ENCODE data around the gene ZNF236. TPM values are rescaled to one million over a fixed set of nuclear protein-coding genes. Genes with fewer than 3 reads are reported as not detected.

The ZNF236 gene
- polyA plus RNA-seq, 3 donors, result 1.7 to 6.5 (median 2.4) TPM

GRCh38 chr18:76960528-76961035 is 138.2 kb downstream of the ZNF236 start:
- Mint-ChIP-seq H3K27ac (no peak overlapping the region), H3K4me3 (no peak overlapping the region), H3K27me3 (ENCODE audit: low read depth in 3 of 3) (no peaks in the 10 kb centered on the region), H3K9me3 (peaks cover 0 to 1% (median 0%) of the 10 kb centered on the region in 7 donors), H3K4me1 (peaks cover 9% of the 10 kb centered on the region), H3K36me3 (peaks cover 79 to 81% of the 10 kb centered on the region in 2 donors)
- 97% methylated on average over 16 of the region's 16 CpGs for WGBS (ENCODE audit: insufficient coverage)
- Histone ChIP-seq H3K79me2 (ENCODE audit: insufficient read depth, low read length) (no peaks in the 10 kb centered on the region), H3K9me3 (replicated peaks in 1 of 2; ENCODE audit: control insufficient read depth in 1 of 2, insufficient read depth in 1 of 2, low read length in 2 of 2) (no peaks in the 10 kb centered on the region), H3K4me2 (replicated peaks; ENCODE audit: extremely low read depth, low read length, poor library complexity, severe bottlenecking) (no peak overlapping the region), H3K4me3 (replicated peaks in 1 of 3; ENCODE audit: low read depth in 2 of 3, low read length in 3 of 3) (no peak overlapping the region), H2AFZ (ENCODE audit: insufficient read depth, low read depth, low read length, poor library complexity, severe bottlenecking) (no peak overlapping the region), H4K20me1 (ENCODE audit: insufficient read depth, low read length) (no peaks in the 10 kb centered on the region), H3K9ac (ENCODE audit: insufficient read depth, low read length, poor library complexity, severe bottlenecking) (no peak overlapping the region), H3K4me1 (ENCODE audit: control insufficient read depth in 1 of 2, insufficient read depth in 2 of 2, low read length in 2 of 2) (no peaks in the 10 kb centered on the region), H3K27me3 (ENCODE audit: control insufficient read depth in 2 of 2, insufficient read depth in 2 of 2, low read length in 2 of 2) (no peaks in the 10 kb centered on the region), H3K27ac (ENCODE audit: low read depth in 1 of 2, low read length in 2 of 2) (no peak overlapping the region), H3K36me3 (replicated peaks in 1 of 2; ENCODE audit: control insufficient read depth in 1 of 2, insufficient read depth in 2 of 2, low read length in 2 of 2) (peaks cover 51 to 72% of the 10 kb centered on the region in 2 donors)
- TF ChIP-seq CTCF (IDR thresholded peaks at IDR 0.05), result no peak
- DNase-seq, result no peak
- intact Hi-C loops (cut with micrococcal nuclease), result no loop called here

- peak overlapping the region in 1 of 7 donors; percentile 23 for H3K27ac Mint-ChIP-seq
- intact Hi-C loops (cut with micrococcal nuclease), result no loop called here
- H3K4me3 ChIP-seq (replicated peaks in 1 of 3; ENCODE audit: low read depth in 2 of 3, low read length in 3 of 3), result no peak overlapping the region
- no peaks in the 10 kb centered on the region for H3K79me2 ChIP-seq (ENCODE audit: insufficient read depth, low read length)
- no peaks in the 10 kb centered on the region for H4K20me1 ChIP-seq (ENCODE audit: insufficient read depth, low read length)
- peaks cover 0 to 1% (median 0%) of the 10 kb centered on the region in 7 donors for H3K9me3 Mint-ChIP-seq
- H3K36me3 ChIP-seq (replicated peaks in 1 of 2; ENCODE audit: control insufficient read depth in 1 of 2, insufficient read depth in 2 of 2, low read length in 2 of 2), result peaks cover 30 to 61% of the 10 kb centered on the region in 2 donors
- peaks cover 9% of the 10 kb centered on the region for H3K4me1 Mint-ChIP-seq
- TF ChIP-seq CTCF (IDR thresholded peaks at IDR 0.05), result no peak
- WGBS (ENCODE audit: insufficient coverage), result no CpG with 5 or more reads among the region's 1 CpG
- DNase-seq, result no peak
- no peaks in the 10 kb centered on the region for H3K27me3 ChIP-seq (ENCODE audit: control insufficient read depth in 2 of 2, insufficient read depth in 2 of 2, low read length in 2 of 2)
- no peaks in the 10 kb centered on the region for H3K9me3 ChIP-seq (replicated peaks in 1 of 2; ENCODE audit: control insufficient read depth in 1 of 2, insufficient read depth in 1 of 2, low read length in 2 of 2)
- no peaks in the 10 kb centered on the region for H3K27me3 Mint-ChIP-seq (ENCODE audit: low read depth in 3 of 3)
- H3K4me1 ChIP-seq (ENCODE audit: control insufficient read depth in 1 of 2, insufficient read depth in 2 of 2, low read length in 2 of 2), result no peaks in the 10 kb centered on the region
- no peak overlapping the region for H3K27ac ChIP-seq (ENCODE audit: low read depth in 1 of 2, low read length in 2 of 2)
- H3K4me3 Mint-ChIP-seq, result no peak overlapping the region
- H3K4me2 ChIP-seq (replicated peaks; ENCODE audit: extremely low read depth, low read length, poor library complexity, severe bottlenecking), result no peak overlapping the region
- H3K36me3 Mint-ChIP-seq, result peaks cover 56 to 59% of the 10 kb centered on the region in 2 donors
- no peak overlapping the region for H2AFZ ChIP-seq (ENCODE audit: insufficient read depth, low read depth, low read length, poor library complexity, severe bottlenecking)
- H3K9ac ChIP-seq (ENCODE audit: insufficient read depth, low read length, poor library complexity, severe bottlenecking), result no peak overlapping the region
These were observed 140.5 kb downstream of the ZNF236 start for GRCh38 chr18:76962851-76963250.
